HG02840 (cell line): ENCODE data around the gene TMEM120A.

Experiments
- ATAC-seq: cut with Tn5 transposase; IDR thresholded peaks from one replicate; pipeline ENCODE4 v1.9.1; 2021; ENCODE audit warnings: mild to moderate bottlenecking, moderate library complexity, moderate number of reproducible peaks; ENCODE audit not compliant: unreplicated experiment, low FRiP score

TMEM120A gene

DNA sequence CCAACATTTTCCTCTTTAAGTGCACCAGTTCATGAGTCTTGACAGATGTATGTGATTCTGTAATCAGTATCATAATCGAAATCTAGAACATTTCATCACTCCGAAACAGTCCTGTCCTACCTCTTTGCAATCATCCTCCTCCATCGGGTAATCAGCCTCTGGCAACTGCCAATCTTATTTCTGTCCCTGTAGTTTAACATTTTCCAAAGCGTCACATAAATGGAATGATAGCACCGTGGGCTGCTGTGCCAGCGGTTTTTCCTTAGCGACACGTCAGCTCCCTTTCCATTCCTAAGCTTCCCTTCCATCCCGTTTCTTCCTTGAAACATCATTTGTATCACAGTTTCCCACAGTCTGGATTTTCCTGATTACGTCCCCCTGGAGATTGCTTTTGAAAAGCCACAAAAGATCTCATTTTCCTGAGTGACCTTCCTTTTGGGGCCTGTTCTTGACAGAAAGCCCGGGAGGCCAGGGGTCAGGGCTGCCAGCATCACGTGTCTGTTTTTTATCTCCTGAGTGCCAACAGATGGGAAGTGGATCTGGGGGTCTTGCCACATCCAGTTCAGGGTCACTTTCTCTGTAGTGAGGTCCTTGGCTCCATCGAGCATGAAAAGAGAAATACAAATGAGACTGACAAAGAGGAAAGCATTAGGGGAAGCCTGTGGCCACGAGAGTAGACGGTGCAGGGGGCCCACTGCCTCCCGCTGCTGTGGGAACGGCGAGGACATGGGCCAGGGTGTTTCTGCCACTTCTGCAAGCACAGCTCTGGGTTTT lies 31.6 kb downstream of the TMEM120A start:
- ATAC-seq: no peak

DNA sequence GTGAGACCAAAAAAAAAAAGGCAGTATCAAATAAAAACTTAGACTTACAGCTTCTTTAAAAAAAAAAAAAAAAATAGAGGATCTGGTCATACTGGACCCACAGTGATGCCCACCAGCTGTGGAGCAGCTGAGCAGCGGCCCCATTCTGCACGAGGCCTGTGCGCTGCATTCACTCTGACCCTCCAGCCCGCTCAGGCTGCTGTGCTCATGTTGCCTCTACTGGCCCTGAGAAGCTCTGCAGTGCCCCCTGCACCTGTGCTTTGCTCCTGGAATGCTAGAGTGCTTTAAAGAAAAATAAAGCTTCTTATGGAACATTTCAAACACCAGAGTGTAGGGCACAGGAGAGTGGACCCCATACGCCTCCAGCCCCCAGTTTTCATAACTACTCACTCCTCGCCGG lies 33.2 kb downstream of the TMEM120A start:
- ATAC-seq: no peak

GRCh38 chr7:75960372-75960771 lies 34.0 kb downstream of the TMEM120A start:
- ATAC-seq: no peak

GRCh38 chr7:75958802-75959543 lies 35.4 kb downstream of the TMEM120A start:
- no peak for ATAC-seq

GRCh38 chr7:75957021-75957736 lies 37.2 kb downstream of the TMEM120A start:
- no peak for ATAC-seq

- ATAC-seq: no peak
These were observed 39.0 kb downstream of the TMEM120A start for GRCh38 chr7:75955331-75955955.

DNA sequence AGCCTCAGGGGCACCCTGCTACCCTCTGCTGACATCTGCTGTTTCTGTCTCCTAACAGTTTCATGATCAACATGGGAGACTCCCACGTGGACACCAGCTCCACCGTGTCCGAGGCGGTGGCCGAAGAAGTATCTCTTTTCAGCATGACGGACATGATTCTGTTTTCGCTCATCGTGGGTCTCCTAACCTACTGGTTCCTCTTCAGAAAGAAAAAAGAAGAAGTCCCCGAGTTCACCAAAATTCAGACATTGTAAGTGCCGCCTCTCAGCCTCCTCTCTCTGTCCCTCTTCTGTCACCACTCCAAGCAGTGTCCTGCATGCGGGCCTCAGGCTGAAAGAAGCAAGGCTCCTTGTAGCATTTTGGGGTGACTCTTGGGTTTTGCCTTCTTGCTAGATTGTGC lies 40.5 kb downstream of the TMEM120A start:
- ATAC-seq: no peak

DNA sequence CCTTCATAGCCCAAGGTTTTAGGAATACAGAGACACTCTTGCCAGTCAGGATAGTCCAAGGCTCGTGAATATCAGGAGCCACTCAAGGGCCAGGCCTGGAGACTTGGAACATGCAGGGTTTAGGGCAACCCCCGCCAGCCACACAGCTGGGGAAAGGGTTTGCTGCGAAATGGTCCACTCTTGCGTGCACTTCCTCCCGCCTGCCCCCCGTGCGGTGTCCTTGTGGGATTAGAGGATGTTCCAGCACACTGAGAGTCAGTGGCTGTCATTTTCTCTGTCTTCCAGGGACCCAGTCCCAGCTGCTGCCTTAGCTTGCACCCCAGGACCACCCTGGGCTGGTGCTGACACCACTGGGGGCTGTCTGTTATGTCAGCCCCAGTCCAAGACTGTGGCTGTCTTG lies 41.0 kb downstream of the TMEM120A start:
- no peak for ATAC-seq

- ATAC-seq: no peak
These were observed 42.9 kb downstream of the TMEM120A start for GRCh38 chr7:75951506-75951905.

GRCh38 chr7:75950111-75950681 lies 44.2 kb downstream of the TMEM120A start:
- ATAC-seq: no peak

- no peak for ATAC-seq
These were observed 46.2 kb downstream of the TMEM120A start for GRCh38 chr7:75948179-75948578.

DNA sequence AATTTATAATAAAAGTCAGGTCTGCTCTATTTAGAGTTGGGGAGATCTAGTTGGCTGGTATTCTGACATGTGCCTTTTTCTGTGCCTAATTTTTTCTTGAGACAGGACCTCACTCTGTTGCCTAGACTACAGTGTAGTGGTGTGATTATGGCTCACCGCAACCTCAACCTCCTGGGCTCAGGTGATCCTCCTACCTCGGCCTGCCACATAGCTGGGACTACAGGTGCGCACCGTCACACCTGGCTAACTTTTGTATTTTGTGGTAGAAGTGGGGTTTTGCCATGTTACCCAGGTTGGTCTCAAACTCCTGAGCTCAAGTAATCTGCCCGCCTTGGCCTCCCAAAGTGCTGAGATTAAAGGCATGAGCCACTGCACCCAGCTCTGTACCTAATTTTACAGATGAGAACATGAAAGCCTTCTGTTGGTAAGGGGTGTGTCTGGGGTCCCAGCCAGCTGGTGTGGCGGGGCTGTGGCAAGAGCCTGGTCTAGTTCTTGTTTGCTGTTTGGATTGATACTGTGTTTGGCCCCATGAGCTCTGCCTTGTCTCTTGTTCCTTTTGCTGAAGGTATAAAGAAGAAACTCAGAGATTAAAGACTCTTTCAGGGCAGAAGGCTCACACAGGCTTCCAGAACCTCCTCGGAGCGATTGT lies 48.1 kb downstream of the TMEM120A start:
- no peak for ATAC-seq

- no peak for ATAC-seq
These were observed 48.9 kb downstream of the TMEM120A start for GRCh38 chr7:75945297-75946168.

- ATAC-seq: no peak
These were observed 49.9 kb downstream of the TMEM120A start for GRCh38 chr7:75944507-75944906.

DNA sequence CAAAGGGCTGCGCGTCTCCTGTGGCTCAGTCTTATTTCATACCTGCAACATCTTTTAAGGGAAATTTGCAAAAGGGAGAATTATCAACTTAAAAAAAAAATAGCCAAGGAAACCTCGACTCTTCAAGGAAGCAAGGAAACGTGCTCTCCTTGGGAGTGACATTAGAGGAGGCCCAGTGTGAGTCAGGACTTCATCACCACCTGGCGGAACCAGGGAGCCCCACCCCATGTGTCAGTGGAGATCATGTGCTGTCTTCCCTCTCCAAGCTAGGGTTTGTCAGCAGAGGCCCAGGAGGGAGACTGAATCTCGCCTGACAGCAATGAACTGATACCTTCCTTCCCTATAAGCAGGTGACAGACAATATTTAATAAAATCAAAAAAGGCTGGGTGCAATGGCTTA lies 50.5 kb downstream of the TMEM120A start:
- no peak for ATAC-seq

GRCh38 chr7:75938921-75939320 lies 55.5 kb downstream of the TMEM120A start:
- ATAC-seq: no peak

GRCh38 chr7:75937958-75938786 lies 56.2 kb downstream of the TMEM120A start:
- no peak for ATAC-seq
